Renal cortical epithelial cell (primary cell): Measurements from ENCODE around the gene GREB1L. TPM values are rescaled to one million over a fixed set of nuclear protein-coding genes. Genes with fewer than 3 reads are reported as not detected.
"Not testable (repeated sequence)": the region's sequence is repeated elsewhere in the genome, so short reads cannot be mapped to it uniquely, and the experiment has no call there.

Experiments
- DNase-seq: peaks from one replicate; pipeline ENCODE4 v3.0.0-alpha.2; 2011; ENCODE audit warnings: low read depth
- total RNA-seq: library from RNA; depleted of rRNA; stranded (reverse); fragments of >200 nt; gene quantifications from 2 replicates; pipeline ENCODE4 v1.2.3, GENCODE V29; 2014

The GREB1L gene
- total RNA-seq, 1 donor from 2014 or later, result 7.5 TPM

DNA sequence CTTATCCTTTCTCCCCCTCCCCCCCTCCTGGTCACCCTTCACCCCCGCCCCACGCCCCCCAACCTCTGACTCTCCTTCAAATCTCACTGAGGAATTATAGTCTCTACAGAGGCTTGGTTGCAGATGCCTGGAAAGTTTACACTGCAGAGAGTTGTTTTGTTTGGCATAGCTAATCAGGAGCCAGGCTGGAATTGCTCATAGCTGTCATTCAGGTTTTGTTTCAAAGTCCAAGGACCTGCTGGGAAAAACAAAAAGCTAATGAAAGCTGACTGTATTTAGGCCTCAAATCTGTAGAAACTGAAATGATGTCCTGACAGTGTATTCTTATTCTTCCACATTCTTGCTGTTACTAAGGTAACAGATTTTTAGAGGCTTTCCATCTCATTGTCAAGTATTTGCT is 22.6 kb downstream of the GREB1L start:
- peak; percentile 69 for DNase-seq

DNA sequence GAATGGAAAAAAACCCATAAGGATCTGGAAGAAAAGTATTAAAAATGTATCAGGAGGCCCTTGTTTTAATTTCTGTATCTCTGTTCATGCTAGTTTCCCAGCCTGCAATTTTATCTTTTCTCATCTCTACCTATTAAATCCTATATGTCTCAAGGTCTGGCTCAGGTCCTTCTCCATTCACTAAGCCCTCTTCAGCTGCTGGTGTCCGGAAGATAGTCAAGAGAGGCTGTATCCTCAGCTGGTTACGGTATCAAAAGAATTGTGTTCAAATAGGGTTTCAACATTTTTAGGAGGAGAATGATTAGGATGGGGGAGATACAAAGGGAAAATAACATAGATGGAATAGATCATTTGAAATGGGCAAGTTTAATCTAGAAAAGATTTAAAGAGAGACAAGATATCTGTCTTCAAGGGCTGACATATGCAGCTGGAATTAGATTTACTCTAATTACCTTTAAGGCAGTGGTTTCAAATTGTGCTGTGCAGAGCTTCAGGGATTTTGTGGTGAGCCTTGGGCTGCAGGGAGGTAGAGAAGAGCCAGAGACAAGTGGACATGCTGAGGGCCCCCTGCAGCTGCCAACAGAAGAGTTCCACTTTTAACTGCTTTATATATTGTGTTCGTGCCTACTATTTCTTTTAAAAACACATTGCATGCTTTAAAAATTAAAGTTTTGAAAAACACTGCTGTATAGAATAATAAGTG is 24.1 kb downstream of the GREB1L start:
- DNase-seq, result no peak

DNA sequence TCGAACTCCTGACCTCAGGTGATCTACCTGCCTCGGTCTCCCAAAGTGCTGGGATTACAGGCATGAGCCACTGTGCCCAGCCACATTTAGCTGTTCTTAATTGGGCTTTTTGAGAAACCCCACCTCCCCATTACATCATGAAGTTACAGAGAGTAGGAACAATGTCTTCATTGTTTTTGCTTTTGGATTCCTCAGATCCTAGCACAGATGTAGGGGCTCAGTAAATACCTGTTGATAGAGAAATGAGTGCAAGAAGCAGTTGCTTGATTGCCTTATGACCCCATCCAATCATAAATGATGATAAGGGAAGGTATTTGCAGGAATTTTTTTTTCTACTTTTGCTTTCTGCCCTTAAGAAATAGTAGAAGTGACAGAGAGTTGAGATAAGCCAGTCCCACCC is 25.4 kb downstream of the GREB1L start:
- DNase-seq, result no peak

DNA sequence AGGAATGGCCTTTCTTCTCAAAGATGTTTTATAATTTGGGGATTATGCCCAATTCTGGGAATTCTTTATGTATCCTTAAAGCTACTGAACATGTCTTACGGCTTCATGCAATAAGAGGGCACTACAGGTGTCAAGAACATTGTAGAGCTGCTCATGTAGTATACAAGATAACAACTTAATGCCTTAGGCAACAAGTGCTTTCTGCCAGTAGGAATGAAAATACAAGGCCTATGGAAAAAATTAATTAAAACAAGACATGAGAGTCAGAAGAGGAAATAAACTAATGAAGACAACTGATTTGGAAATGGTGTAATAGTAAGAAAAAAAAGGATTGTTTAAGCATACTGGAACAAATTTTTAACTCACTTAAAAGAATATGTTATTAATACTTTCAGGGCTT is 27.3 kb downstream of the GREB1L start:
- no peak for DNase-seq

DNA sequence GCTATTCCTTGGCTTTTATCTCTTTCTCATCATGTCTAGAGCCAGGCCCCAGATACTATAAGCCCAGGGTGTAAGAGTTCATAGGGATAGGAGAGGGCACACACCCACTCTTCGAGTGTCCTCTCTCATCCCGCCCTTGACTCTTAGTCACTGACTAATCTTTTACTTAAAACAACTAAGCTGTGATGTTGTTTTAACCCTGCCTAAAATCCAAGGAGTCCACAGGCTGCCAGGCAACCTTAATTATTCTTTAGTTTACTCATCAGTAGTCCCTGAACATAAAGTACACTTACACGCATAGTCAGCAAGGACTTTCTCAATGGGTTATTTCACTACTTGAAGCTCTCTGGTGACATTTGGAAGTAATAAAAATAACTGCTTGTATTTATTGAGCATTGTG is 28.4 kb downstream of the GREB1L start:
- DNase-seq, result peak; percentile 93

DNA sequence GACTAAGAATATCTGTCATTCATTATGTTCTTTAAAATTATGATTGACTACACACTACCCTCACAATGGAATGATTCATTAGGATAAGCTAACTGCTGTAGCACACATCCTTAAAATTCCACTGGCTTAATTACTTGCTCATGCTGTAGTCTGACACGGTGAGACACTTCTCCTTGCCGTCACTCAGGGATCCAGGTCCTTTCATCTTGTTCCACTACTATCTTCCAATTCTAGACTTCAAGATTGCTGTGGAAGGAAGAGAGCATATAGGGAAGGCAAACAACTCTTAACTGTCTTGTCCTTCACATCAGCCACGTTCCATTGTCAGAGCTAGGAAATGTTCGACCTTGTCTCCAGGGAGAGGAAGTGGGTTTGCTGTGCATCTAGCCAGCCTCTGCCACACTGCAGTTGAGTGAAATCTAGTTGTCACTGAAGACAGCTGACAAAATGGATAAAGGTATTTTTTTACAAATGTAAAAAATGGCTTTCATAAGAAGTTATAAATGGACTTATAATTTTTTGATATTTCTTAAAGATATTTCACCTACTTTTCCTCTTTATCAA is 30.1 kb downstream of the GREB1L start:
- no peak for DNase-seq

DNA sequence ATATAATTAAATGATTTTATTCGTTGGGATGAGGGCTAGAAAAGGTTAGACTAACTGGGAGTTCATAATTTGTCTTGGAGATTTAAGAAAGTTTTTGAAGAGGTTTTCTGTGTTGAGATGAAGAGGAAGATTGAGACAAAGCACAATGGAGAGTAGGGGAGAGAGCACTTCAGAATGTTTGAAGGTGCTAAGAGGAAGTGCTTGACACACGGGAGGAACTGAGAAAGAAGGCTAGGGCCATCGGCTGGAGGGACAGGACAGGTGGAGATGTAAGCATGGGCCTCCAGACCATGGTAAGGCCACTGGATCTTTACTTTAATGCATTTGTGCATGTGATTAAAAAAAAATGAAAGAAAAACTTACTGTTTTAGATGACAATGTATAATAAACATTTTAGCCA is 31.5 kb downstream of the GREB1L start:
- DNase-seq, result no peak

DNA sequence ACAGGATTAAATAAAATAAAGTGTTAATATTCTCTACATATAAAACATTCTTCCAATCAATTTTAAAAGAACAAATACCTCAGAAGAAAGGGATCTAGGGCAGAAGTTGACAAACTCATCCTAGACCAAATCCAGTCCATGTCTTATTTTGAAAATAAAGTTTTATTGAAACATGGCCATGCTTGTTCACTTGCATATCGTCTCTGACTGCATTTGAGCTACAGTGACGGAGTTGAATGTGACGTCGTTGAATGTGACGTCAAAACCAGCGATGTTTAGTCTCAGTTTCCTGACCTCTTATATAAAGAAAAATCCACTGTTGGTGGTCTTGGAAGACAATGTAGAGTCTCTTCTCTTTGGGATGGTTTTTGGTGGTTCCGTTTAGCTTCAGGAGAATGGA is 33.6 kb downstream of the GREB1L start:
- DNase-seq, result no peak

DNA sequence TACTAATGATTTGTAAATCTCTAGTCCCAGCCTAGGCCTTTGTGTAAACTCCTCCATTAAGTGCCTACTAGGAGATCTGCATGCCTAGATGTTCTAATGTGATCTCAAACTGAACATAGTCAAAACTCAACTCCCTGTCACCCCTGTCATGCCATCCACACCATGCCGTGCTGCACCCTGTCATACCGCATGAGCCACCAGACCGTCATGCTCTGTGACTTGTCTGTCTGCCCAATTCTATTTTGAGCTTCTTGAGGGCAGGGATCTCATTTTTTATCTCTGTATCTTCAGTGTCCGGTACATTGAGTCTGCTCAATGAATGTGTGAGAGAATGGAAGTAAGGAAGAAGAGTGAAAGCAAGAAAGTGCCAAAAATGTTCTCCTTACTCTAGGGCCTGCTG is 35.5 kb downstream of the GREB1L start:
- DNase-seq, result no peak

DNA sequence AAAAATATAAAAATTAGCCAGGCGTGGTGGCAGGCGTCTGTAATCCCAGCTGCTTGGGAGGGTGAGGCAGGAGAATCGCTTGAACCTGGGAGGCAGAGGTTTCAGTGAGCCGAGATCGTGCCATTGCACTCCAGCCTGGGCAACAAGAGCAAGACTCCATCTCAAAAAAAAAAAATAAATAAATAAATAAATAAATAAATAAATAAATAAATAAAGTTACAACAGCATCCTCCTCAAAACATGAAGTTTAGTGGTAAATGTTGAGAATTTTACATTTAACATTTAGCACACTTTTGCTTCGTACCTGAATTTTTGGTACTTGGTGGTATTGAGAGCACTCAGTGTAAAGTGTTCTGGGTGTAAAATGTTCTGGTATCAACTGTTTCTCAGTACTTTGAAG is 36.2 kb downstream of the GREB1L start:
- DNase-seq, result not testable (repeated sequence)

DNA sequence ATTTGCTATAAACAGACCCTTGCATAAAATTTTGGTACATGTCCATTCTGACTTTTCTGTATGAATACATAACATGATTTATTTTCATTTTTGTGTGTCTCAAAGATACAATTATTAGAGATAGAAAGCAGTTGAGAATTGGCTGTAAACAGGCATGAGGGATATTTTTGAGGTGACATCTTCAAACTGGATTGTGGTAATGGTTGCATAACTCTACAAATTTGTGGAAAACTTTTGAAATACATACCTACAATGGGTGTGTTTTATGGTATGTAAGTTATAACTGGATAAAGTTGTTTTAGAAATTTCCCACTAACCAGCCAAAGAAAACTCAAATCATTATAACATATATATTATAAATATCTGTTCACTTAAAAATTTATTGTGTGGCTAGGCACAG is 39.6 kb downstream of the GREB1L start:
- DNase-seq, result no peak

DNA sequence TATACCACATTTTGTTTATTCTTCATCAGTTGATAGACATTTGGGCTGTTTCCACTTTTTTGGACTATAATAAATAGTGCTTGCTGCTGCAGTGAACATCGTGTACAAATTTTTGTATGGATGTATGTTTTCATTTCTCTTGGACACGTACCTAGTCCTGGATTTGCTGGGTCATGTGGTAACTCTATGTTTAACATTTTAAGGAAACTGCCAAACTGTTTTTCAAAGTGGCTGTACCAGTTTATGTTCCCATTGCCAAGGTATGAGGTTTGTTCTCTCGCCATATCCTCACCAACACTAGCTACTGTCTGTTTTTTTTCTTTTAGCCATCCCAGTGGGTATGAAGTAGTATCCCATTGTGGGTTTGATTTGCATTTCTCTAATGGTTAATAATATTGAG is 42.5 kb downstream of the GREB1L start:
- DNase-seq, result no peak

DNA sequence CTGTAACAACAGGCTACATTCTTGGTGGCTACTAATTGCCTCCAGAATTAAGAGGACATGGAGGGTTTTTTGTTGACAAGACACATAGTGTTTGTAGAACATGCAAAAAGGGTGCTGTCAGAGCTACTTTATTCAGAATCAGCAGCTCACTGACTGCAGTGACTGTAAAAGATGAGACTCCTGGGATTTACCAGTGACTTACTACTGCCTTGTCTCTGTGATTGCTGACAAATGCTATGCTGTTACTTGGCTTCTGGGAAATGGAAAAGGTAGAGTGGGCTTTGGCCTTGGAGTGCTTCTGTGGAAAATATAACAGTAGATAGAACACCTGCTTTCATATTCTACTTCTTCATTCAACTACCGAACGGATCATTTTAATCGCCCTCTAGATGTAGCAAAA is 47.8 kb downstream of the GREB1L start:
- DNase-seq, result no peak

DNA sequence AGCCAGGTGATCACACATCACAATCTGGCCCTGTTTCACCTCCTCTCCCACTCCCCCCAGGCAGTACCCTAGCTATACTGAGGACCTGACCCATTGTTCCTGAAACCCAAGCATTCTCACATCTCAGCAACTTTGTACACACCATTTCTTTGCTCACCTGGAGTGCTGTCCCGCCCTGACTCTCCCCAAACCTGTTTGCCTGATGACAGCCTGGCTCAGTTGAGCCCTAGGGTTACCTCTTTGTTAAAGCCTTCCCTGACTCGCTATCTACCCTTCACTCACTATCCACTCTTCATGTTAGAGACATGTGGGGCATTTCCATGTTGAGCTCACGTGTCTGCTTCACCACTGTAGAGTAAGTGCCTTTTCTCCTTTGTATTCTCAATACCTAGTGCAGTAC is 49.1 kb downstream of the GREB1L start:
- DNase-seq, result no peak

DNA sequence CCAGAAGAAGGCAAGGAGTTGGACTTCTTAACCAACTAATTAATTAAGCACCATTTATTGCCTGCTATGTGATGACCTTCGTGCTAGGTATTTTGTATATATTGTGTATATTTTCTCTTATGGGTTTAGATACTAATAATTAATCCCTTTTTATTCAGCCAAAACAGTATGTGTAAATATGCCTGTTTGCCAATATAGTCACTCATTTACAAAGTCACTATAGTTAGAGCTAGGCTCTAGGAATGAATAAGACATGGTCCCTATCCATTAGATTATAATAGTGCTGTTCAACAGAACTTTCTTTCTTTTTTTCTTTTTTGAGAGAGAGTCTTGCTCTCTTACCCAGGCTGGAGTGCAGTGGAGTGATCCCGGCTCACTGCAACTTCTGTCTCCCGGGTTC is 51.4 kb downstream of the GREB1L start:
- no peak for DNase-seq

DNA sequence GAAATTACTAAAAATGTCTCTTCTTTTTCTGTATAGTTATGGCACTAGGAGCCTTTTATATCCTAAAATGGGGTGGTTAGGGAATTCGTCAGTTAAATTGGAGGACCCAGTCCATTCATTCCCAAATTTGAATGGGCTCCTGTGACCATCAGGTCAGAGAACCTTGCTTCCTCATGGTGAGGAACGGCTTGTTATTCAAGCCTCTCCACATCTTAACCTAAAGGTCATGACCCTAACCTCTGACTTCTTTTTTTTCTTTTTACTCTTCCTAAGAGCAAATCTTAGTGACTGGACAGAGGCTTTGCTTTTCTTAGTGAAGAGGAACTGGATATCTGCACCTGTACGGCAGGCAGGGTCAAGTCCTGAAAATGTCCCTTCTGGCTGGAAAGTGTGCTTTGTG is 53.1 kb downstream of the GREB1L start:
- DNase-seq, result no peak

DNA sequence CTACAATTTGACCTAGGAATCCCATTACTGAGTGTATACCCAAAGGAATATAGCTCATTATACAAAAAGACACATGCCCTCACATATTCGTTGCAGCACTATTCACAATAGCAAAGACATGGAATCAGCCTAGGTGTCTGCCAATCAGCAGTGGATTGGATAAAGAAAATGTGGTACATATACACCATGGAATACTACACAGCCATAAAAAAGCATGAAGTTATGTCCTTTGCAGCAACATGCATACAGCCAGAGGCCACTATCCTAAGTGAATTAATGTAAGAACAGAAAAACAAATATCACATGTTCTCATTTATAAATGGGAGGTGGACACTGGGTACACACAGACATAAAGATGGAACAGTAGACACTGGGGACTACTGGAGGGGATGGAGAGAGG is 54.0 kb downstream of the GREB1L start:
- no peak for DNase-seq

DNA sequence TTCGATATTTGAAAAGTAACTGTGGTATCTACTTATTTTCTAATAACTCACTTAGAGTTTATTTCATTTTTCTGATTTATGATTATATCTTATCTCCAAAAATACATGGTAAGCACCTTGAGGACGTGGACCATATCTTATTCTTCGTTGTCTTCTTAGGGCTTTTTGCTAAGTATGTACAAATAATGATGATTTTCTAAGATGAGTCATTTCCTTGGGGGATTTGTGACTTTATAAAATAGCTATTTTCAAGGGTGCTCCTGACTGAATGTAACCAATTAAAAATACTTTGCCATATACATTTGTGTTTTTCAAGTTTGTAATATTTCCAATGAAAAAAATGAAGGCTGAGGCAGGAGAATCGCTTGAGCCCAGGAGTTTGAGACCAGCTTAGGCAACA is 56.3 kb downstream of the GREB1L start:
- no peak for DNase-seq

DNA sequence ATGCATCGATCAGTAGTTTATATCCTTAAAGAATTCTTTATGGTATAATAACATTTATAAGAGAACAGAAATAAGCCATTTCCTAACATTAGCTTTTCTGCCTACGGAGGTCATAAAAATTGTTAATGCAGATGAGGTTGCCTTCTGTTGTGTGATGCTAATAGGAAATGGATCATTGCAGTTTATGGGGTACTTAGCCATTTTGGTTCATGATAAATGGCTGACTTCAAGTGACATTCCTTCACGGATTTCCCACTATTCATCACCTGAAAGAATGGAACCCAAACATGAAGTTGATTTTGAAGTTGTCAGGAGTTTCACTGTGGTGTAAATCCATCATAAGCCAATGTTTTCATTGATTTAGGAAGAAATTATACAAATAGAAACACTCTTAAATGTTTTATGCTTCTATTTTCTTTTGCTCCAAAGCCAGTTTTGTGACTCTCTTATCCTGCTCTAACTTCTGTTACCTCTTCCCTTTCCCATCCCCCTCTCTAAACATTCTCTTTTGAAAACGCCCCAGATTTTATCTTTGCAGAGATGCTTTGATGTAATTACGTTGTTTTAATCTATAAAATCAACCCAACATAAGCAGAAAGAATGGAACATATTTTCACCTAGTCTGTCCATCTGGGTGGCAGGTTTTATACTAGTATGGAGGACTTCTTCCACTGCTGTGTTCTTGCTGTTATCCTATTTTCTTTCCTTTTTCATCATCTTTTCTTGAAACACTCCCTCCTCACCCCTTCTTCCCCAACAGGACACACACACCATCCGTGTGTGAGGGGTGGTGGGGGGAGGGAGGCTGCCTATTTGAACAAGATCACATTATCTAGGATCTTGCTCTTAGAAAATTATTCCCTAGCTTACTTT is 58.2 kb downstream of the GREB1L start:
- peak; percentile 35 for DNase-seq

DNA sequence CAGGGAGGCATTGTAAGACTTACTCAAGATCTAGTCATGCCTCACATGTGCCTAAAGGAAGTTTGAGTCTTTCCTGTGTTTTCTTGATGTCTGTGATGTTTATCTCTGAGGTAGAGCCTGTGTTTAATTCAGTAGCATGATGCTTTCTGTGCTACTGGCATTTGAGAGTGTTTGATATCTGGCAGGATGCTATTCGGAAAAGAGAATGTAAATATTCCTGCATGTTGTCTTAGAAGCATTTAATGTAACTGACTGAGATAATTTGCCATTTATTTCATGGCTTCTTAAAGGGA is 58.8 kb downstream of the GREB1L start:
- DNase-seq, result no peak

DNA sequence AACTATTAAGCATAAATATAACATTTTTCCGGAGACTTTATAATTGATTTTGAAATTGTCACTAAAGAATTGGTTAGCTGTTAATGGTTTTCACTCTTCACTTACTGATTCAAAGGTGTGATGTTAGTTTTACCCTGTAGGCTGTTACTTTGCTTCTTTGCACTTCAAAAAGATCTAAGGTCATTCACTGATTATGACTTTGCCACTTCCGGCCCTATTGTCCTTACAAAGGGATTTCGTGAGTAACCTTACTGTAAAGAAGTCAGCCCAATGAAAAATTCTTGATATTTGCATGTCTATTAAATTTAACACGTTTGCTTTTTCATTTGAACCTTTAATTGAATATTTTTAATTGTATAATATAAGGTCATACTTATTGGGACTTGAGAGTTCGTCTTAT is 61.4 kb downstream of the GREB1L start:
- no peak for DNase-seq

DNA sequence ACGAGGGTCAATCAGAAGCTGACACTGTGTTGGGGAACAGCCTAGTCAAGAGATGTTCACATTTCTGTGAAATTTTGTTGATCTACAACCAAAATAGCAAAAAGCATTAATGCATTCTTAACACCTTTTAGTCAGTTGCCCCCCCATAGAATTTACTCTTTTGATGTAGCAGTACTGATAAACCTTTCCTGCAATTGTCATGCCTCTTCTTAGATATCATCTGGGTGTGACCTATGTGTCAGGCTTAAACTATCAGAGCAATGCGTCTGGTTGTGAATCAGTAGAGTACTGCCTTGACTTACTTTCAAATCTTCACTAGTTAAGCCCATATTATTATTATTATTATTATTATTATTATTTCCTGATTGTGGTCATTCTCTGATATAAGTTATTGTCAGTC is 61.9 kb downstream of the GREB1L start:
- peak; percentile 17 for DNase-seq

DNA sequence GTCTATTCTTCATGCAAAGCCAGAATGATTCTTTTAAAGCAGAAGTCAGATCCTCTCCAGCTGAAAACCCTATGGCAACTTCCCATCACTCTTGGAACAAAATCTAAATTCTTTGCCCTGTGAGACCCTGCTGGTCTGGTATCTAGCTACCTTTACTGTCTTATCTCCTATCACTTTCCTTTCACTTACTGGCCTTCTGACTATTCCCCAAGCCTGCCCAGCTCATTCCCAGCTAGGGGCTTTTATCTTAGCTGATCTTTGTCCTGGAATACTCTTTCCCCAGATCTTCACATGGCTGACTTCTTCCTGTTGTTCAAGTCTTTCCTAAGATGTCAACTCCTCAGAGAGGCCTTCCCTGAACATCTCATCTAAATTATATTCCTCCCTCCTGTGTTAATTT is 63.6 kb downstream of the GREB1L start:
- DNase-seq, result no peak
